HG03442 (cell line): ENCODE measurements around the gene GLIS1.

Experiments used
- ATAC-seq: cut with Tn5 transposase; IDR thresholded peaks from one replicate; pipeline ENCODE4 v1.9.1; 2021; ENCODE audit warnings: mild to moderate bottlenecking, moderate library complexity; ENCODE audit not compliant: unreplicated experiment

The GLIS1 gene

DNA sequence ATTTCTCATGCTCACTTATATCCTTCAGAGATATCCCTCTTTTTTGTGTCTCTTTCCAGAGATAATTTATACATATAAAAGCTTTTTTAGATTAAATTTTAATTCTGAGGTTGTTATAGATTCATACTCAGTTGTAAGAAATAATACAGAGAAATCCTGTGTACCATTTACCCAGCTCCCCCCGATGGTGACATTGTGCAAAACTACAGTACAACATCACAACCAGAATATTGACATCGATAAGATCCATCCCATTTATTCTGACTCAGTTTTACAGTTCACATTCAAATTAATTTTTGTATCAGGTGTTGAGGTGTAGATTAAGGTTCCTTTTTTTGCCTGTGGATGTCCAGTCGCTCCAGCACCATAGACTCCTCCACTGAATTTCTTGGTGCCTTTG, 265.5 kb downstream of the GLIS1 start:
- no peak for ATAC-seq

DNA sequence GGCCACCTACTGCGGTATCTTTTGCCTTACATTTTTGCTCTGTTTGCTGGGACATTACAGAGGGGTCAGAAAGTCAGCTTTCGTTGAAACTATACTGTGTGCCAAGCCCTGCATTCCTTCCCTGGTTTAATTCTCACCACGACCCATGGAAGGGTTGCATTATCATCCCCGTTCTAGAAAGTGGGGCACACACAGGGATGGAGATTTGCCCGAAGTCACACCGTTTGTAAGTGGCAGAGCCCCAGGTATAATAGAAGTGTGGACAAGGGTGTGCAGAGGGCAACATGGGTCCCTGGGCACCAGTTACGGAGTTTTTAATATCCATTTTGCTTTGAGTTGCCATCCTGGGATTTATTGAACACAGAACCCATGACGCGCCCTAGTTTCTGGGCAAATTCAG, 268.0 kb downstream of the GLIS1 start:
- no peak for ATAC-seq

DNA sequence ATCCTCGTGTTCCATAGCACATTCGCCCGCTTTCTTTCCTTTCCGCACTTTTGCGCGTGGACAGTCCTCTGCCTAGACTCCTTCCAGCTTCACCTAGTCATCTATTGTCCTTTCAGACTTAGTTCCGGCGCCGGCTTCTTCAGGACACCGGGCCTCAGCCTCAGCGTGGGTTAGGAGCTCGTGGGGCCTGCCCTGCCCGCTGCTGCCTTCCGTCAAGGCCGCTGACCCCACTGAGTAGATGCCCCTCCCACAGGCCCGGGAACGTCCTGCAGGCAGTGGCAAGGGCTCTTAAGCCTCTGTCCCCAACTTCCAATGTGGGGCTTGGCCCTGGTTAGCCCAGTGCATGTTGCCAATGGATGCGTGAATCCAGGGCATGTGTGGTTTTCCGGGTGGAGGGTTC, 268.4 kb downstream of the GLIS1 start:
- no peak for ATAC-seq

DNA sequence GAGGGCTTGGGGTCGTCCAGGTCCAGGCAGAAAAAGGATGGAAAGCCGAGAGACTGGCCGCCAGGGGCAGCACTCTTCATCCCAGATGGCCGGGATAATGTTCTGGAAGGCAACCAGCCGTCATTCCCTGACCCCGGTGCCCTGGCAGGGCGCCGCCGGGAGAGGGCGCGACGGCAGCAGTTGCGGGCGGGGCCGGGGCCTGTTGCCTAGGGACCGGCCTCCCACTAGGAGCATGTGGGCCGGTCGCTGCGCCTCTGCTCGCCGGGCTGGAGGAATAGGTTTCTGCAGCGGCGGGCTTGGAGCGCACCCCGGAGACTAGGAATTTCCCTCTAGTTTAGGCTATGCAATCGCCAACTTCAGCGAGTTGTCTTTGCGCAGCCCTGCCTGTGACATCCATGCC, 268.8 kb downstream of the GLIS1 start:
- no peak for ATAC-seq

DNA sequence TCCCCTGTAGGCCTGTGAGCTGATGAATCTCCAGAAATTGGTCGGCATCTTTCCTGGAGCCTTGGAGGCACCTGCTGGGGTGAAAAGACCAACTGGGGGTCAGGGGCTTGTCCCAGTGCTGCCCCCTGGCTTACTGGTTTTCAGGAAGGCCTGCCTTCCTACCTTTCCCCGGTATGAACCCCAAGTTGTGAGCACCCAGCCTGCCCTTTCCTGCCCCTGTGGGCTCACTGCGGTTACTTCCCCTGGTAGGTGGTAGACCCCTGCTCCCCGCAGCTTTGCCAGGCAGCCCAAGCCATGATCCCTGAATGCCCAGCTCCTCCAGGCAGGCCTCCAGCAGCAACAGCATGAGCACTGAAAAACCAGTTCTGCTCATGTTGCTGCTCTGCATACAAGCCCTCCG, 269.6 kb downstream of the GLIS1 start:
- ATAC-seq, result no peak

DNA sequence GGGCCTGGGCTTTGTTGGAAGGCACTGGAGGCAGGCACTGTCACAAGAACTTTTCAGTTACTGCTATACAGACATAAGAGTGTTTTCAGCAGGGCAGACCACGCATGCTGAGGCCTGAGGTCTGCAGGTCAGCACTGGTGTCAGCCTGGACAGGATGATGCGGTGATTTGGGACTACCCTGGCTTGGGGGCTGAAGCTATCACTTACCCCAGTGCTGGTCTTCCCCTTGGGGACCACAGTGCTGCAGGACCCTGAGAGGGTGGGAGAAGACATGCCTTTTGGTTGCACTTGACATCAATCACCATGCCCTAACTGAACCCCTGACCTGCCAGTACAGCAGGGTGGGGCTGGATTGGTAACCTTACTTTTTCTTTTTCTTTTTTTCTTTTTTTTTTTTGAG, 270.6 kb downstream of the GLIS1 start:
- no peak for ATAC-seq

DNA sequence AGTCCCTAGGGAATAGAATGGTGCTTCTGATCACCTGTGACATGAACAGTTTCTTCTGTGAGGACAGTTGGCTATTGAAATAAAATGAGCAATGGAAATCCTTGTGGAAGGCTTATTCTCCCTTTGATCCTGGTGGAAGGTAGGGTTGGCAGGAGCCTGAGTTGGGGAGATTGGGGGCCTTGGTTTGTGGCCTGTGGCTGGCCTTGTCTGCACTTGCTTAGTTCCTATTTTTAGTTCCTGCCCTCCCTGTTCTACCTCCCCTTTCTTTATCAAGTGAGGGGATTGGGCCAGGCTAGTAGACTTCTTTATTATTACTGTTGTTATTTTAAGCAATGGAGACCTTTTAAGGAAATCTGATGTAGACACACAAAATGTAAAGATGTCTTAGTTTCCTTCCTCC, 271.6 kb downstream of the GLIS1 start:
- no peak for ATAC-seq

DNA sequence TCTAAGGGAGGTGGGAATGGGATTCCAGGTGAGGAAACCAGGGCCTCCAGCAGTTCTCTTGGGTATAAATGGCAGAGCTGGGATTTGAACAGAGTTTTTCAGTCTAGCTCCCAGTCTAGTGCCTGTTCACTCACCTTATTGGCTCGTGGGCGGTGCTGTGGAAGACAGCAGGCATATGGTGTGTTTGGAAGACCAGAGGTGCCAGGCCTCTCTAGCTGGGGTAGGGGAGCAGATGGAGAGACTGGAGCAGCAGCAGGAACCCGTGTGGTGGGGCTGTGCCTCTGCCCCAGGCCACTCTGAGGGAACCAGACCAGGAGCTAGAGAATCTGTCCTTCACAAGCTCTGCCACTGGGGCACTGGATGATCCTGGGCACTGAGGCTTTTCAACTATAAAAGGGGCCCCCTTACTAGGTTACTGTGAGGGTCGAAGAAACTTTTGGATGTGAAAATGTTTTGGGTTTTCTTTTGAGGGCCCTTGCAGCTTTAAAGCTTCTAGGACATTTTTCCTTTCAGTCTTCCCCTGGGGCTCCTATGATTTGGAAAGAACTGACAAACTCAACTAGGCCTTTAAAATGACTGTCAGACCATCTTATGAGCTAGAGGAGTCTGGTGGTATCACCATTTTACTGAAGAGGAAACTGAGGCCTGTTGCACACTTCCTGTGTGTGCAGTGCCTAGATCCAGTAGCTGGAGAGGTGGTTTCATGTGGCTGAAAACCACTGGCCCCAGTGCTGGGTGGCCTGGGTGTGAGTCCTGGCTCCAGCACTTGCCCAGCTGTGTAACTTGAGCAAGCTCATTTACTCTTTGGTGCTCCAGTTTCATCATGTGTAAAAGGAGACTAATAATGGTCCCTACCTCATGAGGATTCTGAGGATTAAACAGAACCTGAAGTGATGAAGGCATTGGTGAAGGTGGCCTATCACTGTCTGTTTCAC, 273.7 kb downstream of the GLIS1 start:
- no peak for ATAC-seq

DNA sequence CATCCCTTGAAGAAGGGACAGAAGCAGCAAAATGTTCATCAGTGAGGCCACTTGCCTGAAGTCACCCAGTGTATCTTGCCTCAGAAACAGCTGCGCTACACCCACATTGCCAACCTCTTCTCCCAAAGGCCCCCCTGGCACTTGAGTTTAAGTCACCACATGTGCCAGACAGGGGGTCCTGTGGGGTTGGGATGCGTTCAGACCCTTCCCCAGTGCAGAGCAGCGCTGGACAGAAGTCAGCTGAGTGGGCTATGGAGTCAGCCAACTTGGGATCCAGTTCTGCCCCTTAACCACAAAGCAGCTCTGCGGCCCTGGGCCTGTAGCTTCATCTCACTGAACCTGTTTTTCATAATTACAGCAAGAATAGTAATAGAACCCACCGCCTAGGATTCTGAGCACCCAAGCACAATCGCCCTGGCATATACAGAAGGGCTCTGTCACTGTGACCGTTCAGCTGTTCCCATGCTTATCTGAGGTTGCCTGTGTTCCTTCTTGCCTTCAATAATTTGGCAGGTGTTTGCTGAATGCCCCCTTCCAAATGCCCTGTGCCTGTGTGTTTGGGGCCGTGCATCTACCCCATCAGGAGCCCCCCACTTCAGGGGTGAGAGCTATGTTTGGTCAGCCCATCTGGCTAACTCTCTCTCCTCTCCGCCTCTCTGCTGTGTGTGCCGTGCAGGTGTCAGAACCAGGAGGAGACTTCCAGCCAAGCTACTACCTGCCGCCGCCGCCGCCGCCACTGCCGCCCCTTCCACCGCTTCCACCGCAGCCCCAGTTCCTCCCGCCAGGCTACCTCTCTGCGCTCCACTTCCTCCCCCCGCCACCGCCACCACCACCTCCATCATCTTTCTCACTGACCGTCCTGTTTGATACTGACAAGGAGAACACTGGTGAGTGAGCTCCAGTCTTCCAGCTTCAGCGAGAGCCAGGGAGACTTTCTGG, 274.7 kb downstream of the GLIS1 start:
- ATAC-seq, result no peak

DNA sequence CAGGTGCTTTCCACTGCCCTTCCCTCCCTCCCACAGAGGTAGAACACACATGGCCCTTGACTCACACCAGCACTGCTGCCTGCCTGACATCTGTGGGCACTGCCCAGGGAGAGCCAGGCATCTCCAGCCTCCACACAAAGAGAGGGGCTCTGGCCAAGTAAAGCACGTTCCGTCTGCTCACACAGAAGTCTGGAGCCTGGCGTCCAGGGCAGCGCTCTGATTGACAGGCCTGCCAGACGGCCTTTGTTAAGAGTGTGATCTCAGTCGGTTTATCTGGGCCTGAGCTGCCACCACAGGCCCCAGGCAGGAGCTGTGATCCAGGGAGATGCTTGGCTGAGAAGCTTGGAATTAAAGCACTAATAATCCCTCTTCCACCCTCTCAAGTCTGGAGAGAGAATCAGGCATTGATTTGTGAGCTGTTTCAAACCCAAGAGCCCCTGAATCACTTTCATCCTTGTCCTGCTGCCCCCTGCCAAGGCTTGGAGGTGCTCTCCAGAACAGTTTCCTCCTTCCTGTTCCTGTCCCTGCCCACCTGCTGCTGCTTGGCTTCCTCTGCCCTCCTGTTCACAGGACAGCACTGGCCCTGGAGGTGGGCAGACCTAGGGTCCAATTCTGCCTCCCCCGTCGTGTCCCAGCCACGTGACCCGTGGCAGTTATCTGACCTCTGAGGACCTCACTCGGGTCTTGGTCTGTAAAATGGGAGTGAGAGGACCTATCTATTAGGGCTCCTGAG, 276.0 kb downstream of the GLIS1 start:
- ATAC-seq, result no peak

DNA sequence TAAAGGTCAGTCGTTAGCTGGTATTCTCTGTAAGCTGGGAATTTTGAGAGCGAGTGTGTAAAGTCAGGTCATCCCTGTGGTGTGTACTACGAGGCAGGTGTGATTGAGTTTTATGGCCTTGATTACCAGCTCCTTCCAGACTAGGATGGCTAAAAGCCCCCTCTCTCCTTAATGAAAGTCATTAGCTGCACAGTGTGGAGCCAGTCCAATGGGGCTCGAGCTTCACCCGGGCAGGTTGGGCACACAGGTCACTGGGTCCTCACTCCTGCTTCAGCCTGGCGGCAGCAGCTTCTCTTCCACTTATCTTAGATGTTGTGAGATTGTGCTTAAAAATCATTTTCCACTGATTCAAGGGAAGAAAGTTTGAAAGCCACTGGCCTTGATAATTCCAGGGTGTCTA, 276.8 kb downstream of the GLIS1 start:
- ATAC-seq, result no peak

DNA sequence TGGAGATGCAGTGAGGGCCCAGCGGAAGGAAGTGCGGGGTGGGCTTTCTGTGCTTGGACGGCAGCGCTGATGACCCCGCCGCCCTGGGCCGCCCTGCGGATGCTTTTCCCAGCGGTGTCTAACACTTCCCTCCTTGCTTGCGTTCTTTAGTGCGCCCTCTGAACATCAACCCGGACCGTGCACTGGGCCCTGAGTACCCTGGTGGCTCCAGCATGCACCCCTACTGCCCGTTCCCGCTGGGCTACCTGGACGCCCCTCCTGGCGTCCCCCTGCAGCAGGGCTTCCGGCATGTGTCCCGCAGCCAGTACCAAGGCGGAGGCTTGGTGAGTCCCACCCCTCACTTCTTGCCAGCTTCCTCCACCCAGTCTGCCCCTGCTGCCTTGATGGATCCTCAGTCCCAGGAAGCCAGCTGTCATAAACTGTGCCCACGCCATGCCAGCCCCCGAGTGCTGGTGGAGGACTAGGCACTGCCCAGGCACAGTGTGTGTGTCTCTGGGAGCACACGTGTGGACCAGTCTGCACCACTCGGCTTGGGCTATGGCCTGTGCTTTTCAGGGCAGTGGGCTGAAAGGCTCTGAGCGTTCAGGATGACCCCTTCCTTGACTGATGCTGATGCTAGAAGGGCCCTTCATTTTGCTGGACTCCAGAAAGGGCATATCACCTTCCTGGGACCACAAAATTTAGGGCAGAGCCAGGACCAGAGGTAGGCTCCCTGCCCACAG, 277.5 kb downstream of the GLIS1 start:
- no peak for ATAC-seq

DNA sequence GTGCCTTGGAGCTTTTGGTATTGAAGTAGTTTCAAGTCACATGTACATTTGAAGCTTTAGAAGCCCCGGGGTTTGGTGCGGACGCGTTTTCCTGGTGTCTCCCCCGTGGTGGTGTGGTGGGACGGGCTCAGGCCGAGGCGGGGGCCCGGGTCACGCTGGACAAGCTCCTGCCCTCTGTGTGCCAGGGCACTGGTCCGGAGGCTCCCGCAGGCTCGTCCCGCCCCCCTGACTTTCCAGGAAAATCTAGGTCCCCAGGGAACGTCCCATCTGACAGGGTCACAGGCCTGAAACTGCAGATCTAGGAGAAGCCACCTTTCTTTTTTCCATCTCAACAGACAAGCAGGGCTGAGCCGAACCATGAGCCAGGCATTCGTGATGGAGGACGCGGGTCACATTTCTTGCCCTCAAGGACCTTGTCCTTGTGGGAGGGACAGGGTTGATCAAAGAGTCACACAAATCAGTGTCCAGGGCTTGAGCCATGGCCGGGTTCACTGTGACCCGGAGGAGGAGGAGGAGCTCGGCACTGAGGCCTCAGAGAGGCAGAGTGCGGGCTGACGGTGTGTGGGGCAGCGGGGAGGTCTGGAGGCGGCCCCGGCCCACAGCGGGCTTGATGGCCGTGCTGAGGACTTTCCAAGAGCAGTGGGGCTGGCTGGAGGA, 278.2 kb downstream of the GLIS1 start:
- no peak for ATAC-seq

DNA sequence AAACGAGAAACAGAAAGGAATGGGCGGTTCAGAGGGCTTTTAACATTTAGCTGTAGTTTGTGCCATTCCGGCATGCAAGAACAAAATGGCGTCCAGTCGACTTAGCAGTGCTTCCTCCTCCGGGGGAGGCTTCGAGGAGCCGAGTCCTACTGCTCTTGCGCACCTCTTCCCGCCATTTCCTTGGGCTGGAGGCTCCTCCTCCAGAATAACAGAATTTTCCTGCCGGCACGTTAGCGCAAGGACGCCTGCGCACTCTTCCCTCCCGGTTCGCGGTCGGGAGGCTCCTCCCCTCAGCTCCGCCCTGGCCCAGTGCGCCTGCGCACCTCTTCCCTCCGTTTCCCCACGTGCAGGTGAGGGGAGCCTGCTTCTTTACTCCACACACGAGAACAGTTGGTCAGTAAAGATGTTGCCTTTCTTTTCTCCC, 278.7 kb downstream of the GLIS1 start:
- no peak for ATAC-seq

DNA sequence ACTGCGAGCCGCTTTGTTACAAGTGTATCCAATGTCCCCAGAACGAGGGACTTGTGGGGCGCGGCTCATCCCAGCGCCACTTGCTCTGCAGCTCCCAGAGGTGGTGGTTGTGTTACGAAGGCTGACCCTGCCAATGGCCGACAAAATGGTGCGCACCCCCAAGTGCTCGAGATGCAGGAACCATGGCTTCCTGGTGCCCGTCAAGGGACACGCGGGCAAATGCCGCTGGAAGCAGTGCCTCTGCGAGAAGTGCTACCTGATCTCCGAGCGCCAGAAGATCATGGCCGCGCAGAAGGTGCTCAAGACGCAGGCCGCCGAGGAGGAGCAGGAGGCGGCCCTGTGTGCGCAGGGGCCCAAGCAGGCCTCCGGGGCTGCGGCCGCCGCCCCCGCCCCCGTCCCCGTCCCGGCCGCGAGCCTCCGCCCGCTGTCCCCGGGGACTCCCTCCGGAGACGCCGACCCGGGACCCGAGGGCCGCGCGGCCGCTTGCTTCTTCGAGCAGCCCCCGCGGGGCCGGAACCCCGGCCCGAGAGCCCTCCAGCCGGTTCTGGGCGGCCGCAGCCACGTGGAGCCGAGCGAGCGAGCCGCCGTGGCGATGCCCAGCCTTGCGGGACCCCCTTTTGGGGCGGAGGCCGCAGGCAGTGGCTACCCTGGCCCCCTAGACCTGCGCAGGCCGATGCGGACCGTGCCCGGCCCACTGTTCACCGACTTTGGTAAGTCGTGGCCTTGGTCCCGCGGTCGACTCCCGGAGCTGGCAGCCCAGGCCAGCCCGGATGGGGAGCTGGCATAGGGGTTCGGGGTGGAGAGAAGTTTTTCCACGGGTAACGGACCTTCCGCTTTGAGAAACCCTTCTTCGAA, 279.4 kb downstream of the GLIS1 start, which contains the start of gene DMRTB1:
Gene DMRTB1 (plus strand): TSS at position 79 of the 855 bp plus-strand sequence. CDS start 55 bp downstream, at position 134.
- ATAC-seq, result no peak

DNA sequence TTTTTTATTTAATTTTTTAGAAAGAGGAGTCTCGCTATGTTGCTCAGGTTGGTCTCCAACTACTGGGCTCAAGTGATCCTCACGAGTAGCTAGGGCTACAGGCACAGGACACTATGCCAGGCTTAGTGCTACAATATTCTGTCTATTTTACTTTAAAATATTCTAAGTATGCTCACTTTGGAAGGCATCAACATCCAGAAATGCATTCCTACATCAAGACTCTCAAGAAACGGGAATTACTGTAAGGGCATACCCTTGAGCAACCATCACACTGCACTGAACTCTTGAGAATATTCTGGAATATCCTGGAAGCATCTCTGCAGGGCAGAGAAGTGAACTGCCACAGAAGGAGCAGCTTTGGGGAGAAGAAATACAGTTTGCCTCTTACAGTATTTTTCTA, 280.3 kb downstream of the GLIS1 start:
- no peak for ATAC-seq
